Neuron (in vitro differentiated cells): ENCODE results near the gene TUNAR.
"Not testable (repeated sequence)": the region's sequence is repeated elsewhere in the genome, so short reads cannot be mapped to it uniquely, and the experiment has no call there.

ENCODE experiments used
- H2AFZ ChIP-seq: one replicate; pipeline ENCODE4 v1.6.1; 2013; ENCODE audit warnings: low read depth, mild to moderate bottlenecking, inconsistent platforms, low read length, moderate library complexity
- H3K27me3 ChIP-seq: one replicate; pipeline ENCODE4 v1.6.1; 2013; ENCODE audit warnings: low read length; ENCODE audit not compliant: insufficient read depth
- H3K36me3 ChIP-seq: one replicate; pipeline ENCODE4 v1.6.1; 2013; ENCODE audit warnings: low read length; ENCODE audit not compliant: insufficient read depth
- H3K4me1 ChIP-seq: one replicate; pipeline ENCODE4 v1.6.1; 2013; ENCODE audit warnings: low read length; ENCODE audit not compliant: insufficient read depth
- H3K4me3 ChIP-seq: 2 replicates; pipeline ENCODE4 v1.5.1; 2013; ENCODE audit warnings: mild to moderate bottlenecking, low read length, moderate library complexity
- H3K9me3 ChIP-seq: one replicate; pipeline ENCODE4 v1.6.1; 2013; ENCODE audit warnings: low read length

Gene TUNAR

GRCh38 chr14:95943699-95944098 is 67.1 kb downstream of the TUNAR start:
- Histone ChIP-seq H2AFZ (no peak overlapping the region), H3K36me3 (no peaks in the 10 kb centered on the region), H3K4me1 (peaks cover 43% of the 10 kb centered on the region), H3K27me3 (no peaks in the 10 kb centered on the region), H3K4me3 (no peak overlapping the region), H3K9me3 (peaks cover 8% of the 10 kb centered on the region)

DNA sequence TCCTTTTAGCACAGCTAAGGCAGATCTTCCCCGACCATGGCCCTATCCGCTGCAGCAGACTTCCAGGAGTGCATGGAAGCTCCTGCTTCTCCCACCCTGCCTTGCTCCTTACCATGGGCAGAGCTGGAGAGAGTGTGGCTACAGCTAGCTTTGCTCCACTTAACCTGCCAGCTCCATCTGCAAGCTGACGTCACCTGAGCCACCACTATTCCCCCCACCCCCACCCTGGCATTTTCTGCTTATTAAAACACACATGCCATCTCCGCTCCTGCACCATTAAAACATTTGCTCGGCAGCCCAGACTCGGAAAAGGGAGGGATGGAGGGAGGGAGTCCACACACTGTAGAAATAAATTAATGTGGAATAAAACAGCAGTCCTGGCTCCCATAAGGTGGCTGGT is 67.8 kb downstream of the TUNAR start:
- no peak overlapping the region for H3K4me3 ChIP-seq
- peaks cover 50% of the 10 kb centered on the region for H3K4me1 ChIP-seq
- peaks cover 8% of the 10 kb centered on the region for H3K9me3 ChIP-seq
- H3K36me3 ChIP-seq = no peaks in the 10 kb centered on the region
- no peak overlapping the region for H2AFZ ChIP-seq
- H3K27me3 ChIP-seq = no peaks in the 10 kb centered on the region

- no peaks in the 10 kb centered on the region for H3K27me3 ChIP-seq
Observed at GRCh38 chr14:95946867-95947266, 70.2 kb downstream of the TUNAR start.

DNA sequence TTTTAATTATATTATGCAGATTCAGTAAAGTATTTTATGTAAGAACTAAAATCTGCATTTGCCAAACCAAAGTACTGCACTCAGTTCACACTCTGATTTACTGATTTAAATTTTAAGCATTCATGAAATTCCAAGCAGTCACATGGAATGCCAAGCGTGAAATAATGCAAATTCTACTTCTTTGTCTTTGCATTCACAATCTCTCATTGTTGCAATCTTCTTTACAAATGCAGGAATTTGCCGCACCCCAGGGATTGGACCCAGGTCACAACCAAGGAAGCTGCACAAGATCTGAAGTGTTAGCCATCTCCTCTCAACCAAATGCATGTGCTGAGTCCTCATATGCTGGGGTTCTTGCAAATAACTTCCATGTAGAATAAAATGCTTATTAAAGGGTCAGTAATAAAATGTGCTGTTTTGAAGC is 71.9 kb downstream of the TUNAR start:
- H3K27me3 ChIP-seq = no peaks in the 10 kb centered on the region
- no peaks in the 10 kb centered on the region for H3K36me3 ChIP-seq
- peaks cover 49% of the 10 kb centered on the region for H3K4me1 ChIP-seq
- no peak overlapping the region for H3K4me3 ChIP-seq
- no peak overlapping the region for H2AFZ ChIP-seq
- H3K9me3 ChIP-seq = no peaks in the 10 kb centered on the region

More at GRCh38 chr14:95946867-95947266, 70.2 kb downstream of the TUNAR start:
- no peak overlapping the region for H2AFZ ChIP-seq
- H3K9me3 ChIP-seq = peaks cover 6% of the 10 kb centered on the region
- peaks cover 50% of the 10 kb centered on the region for H3K4me1 ChIP-seq
- H3K36me3 ChIP-seq = no peaks in the 10 kb centered on the region
- H3K4me3 ChIP-seq = no peak overlapping the region

DNA sequence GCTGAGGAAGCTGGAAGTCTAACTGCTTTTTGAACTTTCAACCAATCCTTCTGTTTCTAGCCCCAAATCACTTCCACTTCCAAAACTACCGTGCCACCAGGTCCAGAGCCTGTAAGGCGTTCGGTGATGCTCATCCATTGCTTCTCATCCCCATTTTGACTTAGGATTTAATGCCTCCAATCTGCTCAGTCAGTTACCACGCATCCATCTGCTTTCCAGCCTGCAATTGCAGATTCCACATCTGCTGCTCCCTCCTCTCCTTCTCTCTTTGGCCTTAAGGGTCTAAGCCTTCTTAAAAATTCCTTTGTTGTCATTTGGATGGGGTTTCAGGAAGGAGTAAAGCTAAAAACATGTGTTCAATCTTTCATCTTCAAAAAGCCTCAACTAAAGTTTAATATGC is 74.7 kb downstream of the TUNAR start:
- H3K27me3 ChIP-seq = no peaks in the 10 kb centered on the region
- no peak overlapping the region for H3K4me3 ChIP-seq
- no peaks in the 10 kb centered on the region for H3K9me3 ChIP-seq
- no peak overlapping the region for H2AFZ ChIP-seq
- peaks cover 40% of the 10 kb centered on the region for H3K4me1 ChIP-seq
- H3K36me3 ChIP-seq = no peaks in the 10 kb centered on the region

GRCh38 chr14:95953111-95953724 is 76.6 kb downstream of the TUNAR start:
- Histone ChIP-seq H3K4me3 (no peak overlapping the region), H3K27me3 (no peaks in the 10 kb centered on the region), H3K4me1 (peaks cover 40% of the 10 kb centered on the region), H2AFZ (no peak overlapping the region), H3K36me3 (no peaks in the 10 kb centered on the region), H3K9me3 (no peaks in the 10 kb centered on the region)

DNA sequence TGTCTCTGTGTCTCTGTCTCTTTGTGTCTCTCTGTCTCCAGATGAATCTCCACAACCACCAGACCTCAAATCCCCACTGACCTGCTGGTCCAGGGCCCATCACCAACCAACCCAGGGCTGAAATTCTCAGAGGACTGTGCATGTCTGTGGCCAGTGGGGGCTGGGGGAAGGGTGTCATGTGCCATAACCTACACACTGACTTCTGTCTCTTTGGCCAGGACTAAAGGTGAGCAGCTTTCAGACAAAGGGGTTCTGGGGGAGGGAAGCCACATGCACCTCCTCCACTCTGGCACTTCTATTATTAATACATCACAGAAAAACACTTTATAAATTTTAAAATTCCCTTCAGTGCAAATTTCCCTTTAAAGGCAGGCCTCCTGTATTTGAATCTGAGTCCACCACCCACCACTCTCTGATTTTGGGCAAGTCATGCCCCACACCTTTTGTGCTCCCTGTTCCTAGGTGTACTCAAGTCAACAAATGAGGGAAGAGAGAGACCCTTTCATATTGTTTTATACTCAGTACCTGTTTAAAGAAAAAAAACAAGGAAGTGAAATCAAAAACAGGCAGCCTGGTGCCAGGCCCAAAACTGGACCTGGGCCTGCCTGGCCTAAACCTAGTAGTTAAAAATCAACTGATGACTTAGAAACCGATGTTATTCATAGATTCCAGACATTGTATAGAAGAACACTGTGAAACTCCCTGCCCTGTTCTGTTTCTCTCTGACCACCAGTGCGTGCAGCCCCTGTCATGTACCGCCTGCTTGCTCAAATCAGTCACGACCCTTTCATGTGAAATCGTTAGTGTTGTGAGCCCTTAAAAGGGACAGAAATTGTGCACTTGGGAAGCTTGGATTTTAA is 80.2 kb downstream of the TUNAR start:
- H3K27me3 ChIP-seq = no peaks in the 10 kb centered on the region
- H3K9me3 ChIP-seq = no peaks in the 10 kb centered on the region
- no peak overlapping the region for H2AFZ ChIP-seq
- H3K36me3 ChIP-seq = no peaks in the 10 kb centered on the region
- H3K4me3 ChIP-seq = no peak overlapping the region
- peaks cover 37% of the 10 kb centered on the region for H3K4me1 ChIP-seq

DNA sequence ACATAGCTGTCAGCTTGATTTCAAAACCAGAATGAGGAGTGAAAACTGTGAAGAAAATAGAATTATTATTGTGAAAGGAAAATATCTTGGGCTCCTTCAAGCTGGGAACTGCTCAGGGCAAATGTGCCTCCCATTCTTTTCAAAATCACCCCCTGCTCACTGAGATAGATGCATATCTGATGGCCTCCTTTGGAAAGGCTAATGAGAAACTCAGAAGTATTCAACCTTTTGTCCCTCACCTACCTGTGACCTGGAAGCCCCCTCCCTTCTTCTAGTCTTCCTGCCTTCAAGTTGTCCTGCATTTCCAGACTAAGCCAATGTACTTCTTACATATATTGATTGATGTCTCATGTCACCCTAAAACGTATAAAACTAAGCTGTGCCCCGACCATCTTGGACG is 81.5 kb downstream of the TUNAR start:
- H3K4me3 ChIP-seq = no peak overlapping the region
- peaks cover 44% of the 10 kb centered on the region for H3K4me1 ChIP-seq
- no peak overlapping the region for H2AFZ ChIP-seq
- no peaks in the 10 kb centered on the region for H3K36me3 ChIP-seq
- H3K27me3 ChIP-seq = no peaks in the 10 kb centered on the region
- H3K9me3 ChIP-seq = no peaks in the 10 kb centered on the region

- no peaks in the 10 kb centered on the region for H3K27me3 ChIP-seq
- H3K9me3 ChIP-seq = no peaks in the 10 kb centered on the region
- H3K4me1 ChIP-seq = peaks cover 42% of the 10 kb centered on the region
- no peaks in the 10 kb centered on the region for H3K36me3 ChIP-seq
- no peak overlapping the region for H3K4me3 ChIP-seq
- H2AFZ ChIP-seq = no peak overlapping the region
Observed at GRCh38 chr14:95959317-95959716, 82.7 kb downstream of the TUNAR start.

DNA sequence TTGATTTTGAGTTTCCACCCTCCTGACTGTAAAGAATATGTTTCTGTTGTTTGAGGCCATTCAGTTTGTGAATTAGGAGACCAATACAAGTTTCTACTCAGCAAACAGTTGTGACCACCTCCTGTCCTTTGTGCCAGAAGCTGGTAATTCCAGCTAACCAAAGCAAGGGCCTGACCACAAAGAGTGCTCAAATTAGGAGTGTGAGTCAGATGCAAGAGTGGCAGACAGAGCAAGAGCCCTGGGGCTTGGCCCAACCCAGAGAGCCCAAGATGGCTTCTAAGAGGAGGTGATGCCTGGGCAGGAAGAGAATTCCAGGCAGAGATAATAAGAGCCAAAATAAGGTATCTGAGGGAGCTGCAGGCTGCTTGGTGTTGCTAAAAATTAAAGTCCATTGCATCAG is 84.8 kb downstream of the TUNAR start:
- peaks cover 35% of the 10 kb centered on the region for H3K4me1 ChIP-seq

GRCh38 chr14:95964901-95965300 is 88.3 kb downstream of the TUNAR start:
- Histone ChIP-seq H3K36me3 (no peaks in the 10 kb centered on the region), H2AFZ (no peak overlapping the region), H3K9me3 (peaks cover 3% of the 10 kb centered on the region), H3K4me3 (no peak overlapping the region), H3K4me1 (peaks cover 17% of the 10 kb centered on the region), H3K27me3 (no peaks in the 10 kb centered on the region)

More for the DNA sequence above, 84.8 kb downstream of the TUNAR start:
- Histone ChIP-seq H3K36me3 (no peaks in the 10 kb centered on the region), H3K27me3 (no peaks in the 10 kb centered on the region), H2AFZ (no peak overlapping the region), H3K9me3 (peaks cover 3% of the 10 kb centered on the region), H3K4me3 (no peak overlapping the region)

- not testable (repeated sequence) for H3K4me1 ChIP-seq, H3K36me3 ChIP-seq, H3K27me3 ChIP-seq, H3K4me3 ChIP-seq, H3K9me3 ChIP-seq, H2AFZ ChIP-seq
Observed at GRCh38 chr14:95968048-95968447, 91.4 kb downstream of the TUNAR start.
